ENCODE measurements around the gene SLC37A1. TPM values are rescaled to one million over a fixed set of nuclear protein-coding genes. Genes with fewer than 3 reads are reported as not detected.

The SLC37A1 gene
- total RNA-seq, 2 donors from 2014 or later = 2.0 to 5.0 TPM

- no peak for TF ChIP-seq CTCF (IDR thresholded peaks at IDR 0.05)
- H3K27ac ChIP-seq = peak overlapping the region in 1 of 2 donors; percentile 36
- DNase-seq (ENCODE audit: low spot score) = peak; percentile 81
- no peak overlapping the region for H3K4me3 ChIP-seq
- peaks cover 0 to 11% of the 10 kb centered on the region in 2 donors for H3K4me1 ChIP-seq
- no peaks in the 10 kb centered on the region for H3K9me3 ChIP-seq
- H3K36me3 ChIP-seq = no peaks in the 10 kb centered on the region
- no peaks in the 10 kb centered on the region for H3K27me3 ChIP-seq
These were observed 19.0 kb downstream of the SLC37A1 start for GRCh38 chr21:42532466-42533181.

DNA sequence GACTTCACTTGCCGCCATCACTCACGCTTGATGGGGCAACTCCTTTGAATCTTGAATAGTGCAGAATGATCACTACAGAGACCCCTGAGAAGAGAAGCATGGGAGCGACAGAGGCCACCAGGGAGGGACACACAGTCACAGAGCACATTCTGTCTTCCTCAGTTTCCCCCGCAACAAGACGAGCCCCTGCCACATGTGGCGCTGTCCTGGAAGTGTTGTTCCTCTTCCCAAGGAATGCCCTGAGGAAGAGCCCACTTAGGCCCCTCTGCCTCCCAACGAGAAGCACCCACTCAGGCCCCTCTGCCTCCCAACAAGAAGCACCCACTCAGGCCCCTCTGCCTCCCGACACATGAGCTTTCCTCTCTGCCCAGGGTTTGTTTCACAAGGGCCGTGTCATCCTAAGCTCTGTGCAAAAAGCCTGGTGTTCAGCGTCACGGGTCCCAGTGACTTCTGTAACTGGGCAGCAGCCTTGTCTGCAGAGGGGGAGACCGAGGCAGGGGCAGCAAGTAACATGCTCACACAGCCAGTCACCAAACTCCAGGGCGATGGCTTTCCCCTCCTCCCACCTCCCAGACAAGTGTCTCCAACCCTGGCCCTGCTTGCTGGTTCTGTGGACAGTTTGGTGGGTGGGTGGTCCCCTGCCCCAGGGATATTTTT lies 19.8 kb downstream of the SLC37A1 start:
- TF ChIP-seq CTCF (IDR thresholded peaks at IDR 0.05) = no peak
- no peaks in the 10 kb centered on the region for H3K36me3 ChIP-seq
- H3K9me3 ChIP-seq = no peaks in the 10 kb centered on the region
- H3K27me3 ChIP-seq = no peaks in the 10 kb centered on the region
- DNase-seq (ENCODE audit: low spot score) = no peak
- peak overlapping the region in 1 of 2 donors; percentile 36 for H3K27ac ChIP-seq
- no peak overlapping the region for H3K4me3 ChIP-seq
- H3K4me1 ChIP-seq = peaks cover 0 to 11% of the 10 kb centered on the region in 2 donors

DNA sequence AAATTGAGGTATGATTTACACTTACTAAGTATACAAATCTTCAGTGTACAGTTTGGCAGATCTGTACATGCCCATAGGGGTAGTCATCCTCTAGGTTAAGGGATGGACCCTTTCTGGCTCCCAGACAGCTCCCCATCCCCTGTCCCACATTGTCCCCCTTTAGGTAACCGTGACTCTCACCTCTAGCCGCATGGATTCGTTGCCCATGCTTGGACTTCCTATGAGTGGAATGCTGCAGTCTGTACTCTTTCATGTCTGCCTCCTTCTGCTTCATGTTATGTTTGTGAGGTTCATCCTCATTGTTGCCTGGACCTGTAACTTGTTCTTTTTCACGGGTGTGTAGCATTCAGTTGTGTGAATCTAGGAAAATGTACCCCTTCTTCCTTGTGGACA lies 20.3 kb downstream of the SLC37A1 start:
- Histone ChIP-seq H3K4me1 (peaks cover 0 to 11% of the 10 kb centered on the region in 2 donors), H3K27me3 (no peaks in the 10 kb centered on the region), H3K27ac (peak overlapping the region in 1 of 2 donors; percentile 19), H3K36me3 (no peaks in the 10 kb centered on the region), H3K9me3 (no peaks in the 10 kb centered on the region), H3K4me3 (no peak overlapping the region)
- TF ChIP-seq CTCF (IDR thresholded peaks at IDR 0.05) = no peak
- DNase-seq (ENCODE audit: low spot score) = no peak

DNA sequence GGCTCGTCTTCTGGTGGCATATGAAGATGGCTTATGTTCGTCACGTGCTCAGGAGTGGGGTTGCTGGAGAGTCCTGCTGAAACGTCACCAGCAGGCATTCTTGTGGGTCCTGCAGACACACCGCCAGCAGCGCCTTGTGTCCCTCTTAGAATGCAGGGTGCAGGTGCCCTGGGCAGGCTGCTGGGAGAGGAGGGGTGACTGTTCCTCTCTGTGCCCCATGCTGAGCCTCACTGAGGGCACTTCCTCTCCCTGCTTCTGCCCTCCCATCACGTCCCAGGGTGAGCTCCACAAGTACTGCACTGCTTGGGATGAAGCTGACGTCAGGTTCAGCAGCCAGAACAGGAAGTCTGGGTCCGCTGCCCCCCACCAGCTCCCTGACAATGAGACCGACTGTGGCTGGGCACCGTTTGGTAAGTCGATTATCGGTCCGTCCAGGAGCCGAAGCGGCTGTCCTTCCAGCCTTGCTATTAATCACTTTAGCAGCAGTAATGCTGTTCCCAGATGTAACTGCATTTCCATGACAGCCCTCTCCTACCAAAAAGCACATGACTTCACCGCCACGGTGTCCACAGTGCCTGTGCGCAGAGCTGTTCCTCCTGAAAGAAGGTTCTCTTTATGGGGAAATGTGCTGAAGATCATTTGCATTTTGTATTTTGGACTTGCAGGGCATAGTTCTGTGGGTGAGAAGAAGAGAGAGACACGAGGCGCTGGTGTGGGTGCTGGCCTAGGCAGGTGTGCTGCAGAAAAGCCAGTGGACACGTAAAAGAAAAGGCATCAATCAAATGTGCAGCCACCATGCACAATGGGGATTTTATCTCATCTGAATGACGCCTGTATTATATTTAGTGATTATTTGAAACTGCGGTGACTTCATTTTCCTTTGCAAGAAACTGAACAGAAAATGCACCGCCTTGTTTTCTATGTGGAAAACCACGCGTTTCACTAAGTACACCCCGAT lies 21.0 kb downstream of the SLC37A1 start:
- Histone ChIP-seq H3K4me1 (peaks cover 0 to 11% of the 10 kb centered on the region in 2 donors), H3K27ac (peak overlapping the region; percentile 19 to 35), H3K4me3 (no peak overlapping the region)

More for the DNA sequence above, 21.0 kb downstream of the SLC37A1 start:
- no peaks in the 10 kb centered on the region for H3K9me3 ChIP-seq
- no peak for TF ChIP-seq CTCF (IDR thresholded peaks at IDR 0.05)
- H3K27me3 ChIP-seq = no peaks in the 10 kb centered on the region
- H3K36me3 ChIP-seq = no peaks in the 10 kb centered on the region
- DNase-seq (ENCODE audit: low spot score) = no peak

Measured in right atrium auricular region (tissue), 2 donors.